ENCODE measurements around the gene KHDC1L. TPM values are rescaled to one million over a fixed set of nuclear protein-coding genes. Genes with fewer than 3 reads are reported as not detected.

KHDC1L gene
- total RNA-seq, 1 experiment from 2014 or later = not detected

- Mint-ChIP-seq H3K36me3 (ENCODE audit: insufficient read depth in 1 of 3, low read depth in 3 of 3) (no peaks in the 10 kb centered on the region), H3K27ac (no peak overlapping the region)
These were observed 16.7 kb upstream of the KHDC1L start for GRCh38 chr6:73242001-73242400.

More at GRCh38 chr6:73242001-73242400, 16.7 kb upstream of the KHDC1L start:
- Histone ChIP-seq H3K79me1 (ENCODE audit: insufficient read depth, low read depth, low read length, poor library complexity, severe bottlenecking) (no peaks in the 10 kb centered on the region), H2AFZ (ENCODE audit: low read length) (no peak overlapping the region), H3K4ac (ENCODE audit: low read depth, low read length) (no peak overlapping the region), H3K14ac (ENCODE audit: insufficient read depth, low read length) (no peak overlapping the region), H2BK20ac (ENCODE audit: low read depth, low read length, poor library complexity, severe bottlenecking) (no peak overlapping the region), H3K23me2 (ENCODE audit: insufficient read length, low read depth, low read length, poor library complexity, severe bottlenecking) (no peaks in the 10 kb centered on the region), H3K9me3 (ENCODE audit: control insufficient read depth, low read depth, low read length) (no peaks in the 10 kb centered on the region), H4K91ac (ENCODE audit: insufficient read length, low read depth, low read length) (no peak overlapping the region), H4K5ac (ENCODE audit: insufficient read length, low read depth, low read length) (no peak overlapping the region), H3K9ac (ENCODE audit: extremely low read depth, insufficient read length, low read length) (no peak overlapping the region), H3K27me3 (ENCODE audit: insufficient read depth, low read length) (no peaks in the 10 kb centered on the region), H3K4me2 (ENCODE audit: insufficient read depth, insufficient read length, low read length) (no peak overlapping the region), H3K79me2 (ENCODE audit: insufficient read depth, low read length) (no peaks in the 10 kb centered on the region), H3K18ac (ENCODE audit: insufficient read length, low read depth, low read length) (no peak overlapping the region), H4K20me1 (ENCODE audit: control insufficient read depth, insufficient read depth, insufficient read length) (no peaks in the 10 kb centered on the region), H2BK5ac (ENCODE audit: insufficient read length, low read length) (no peak overlapping the region), H3K23ac (ENCODE audit: insufficient read length, low read depth, low read length) (no peak overlapping the region), H2BK12ac (ENCODE audit: insufficient read length, low read depth, low read length) (no peak overlapping the region), H3K56ac (ENCODE audit: insufficient read length, low read depth, low read length) (no peak overlapping the region), H2BK15ac (ENCODE audit: low read depth, low read length) (0 out of 2 replicates have a peak overlapping the region, but pooled peaks have one; percentile 17), H3T11ph (ENCODE audit: low read length) (no peak overlapping the region), H3K4me1 (ENCODE audit: insufficient read depth, low read length) (no peaks in the 10 kb centered on the region), H2BK120ac (ENCODE audit: low read depth, low read length, poor library complexity, severe bottlenecking) (no peak overlapping the region), H2AK5ac (ENCODE audit: insufficient read length, low read length) (no peak overlapping the region), H3K27ac (ENCODE audit: insufficient read length, low read depth, low read length) (no peak overlapping the region), H4K8ac (replicated peaks; ENCODE audit: insufficient read length, low read depth, low read length) (no peak overlapping the region)
- no peaks in the 10 kb centered on the region for H3K9me3 Mint-ChIP-seq
- TF ChIP-seq CTCF (conservative IDR thresholded peaks at IDR 0.05) = no peak
- H3K4me1 Mint-ChIP-seq = peaks cover 0 to 7% of the 10 kb centered on the region in 2 experiments; a peak in 1 of 4 replicates
- H3K27me3 Mint-ChIP-seq (ENCODE audit: low read depth) = no peaks in the 10 kb centered on the region
- no peak overlapping the region for H3K4me3 Mint-ChIP-seq
- WGBS (ENCODE audit: extremely low coverage, insufficient read length, low lambda C conversion rate) = no CpG with 5 or more reads among the region's 5 CpGs
- DNase-seq = no peak

All from H9 (cell line).